HG02623 (cell line): Measurements from ENCODE around the gene FLG2.

Experiments used
- ATAC-seq: cut with Tn5 transposase; IDR thresholded peaks from one replicate; pipeline ENCODE4 v1.9.1; 2021; ENCODE audit warnings: moderate library complexity; ENCODE audit not compliant: unreplicated experiment

The FLG2 gene

GRCh38 chr1:152359906-152360305 lies at the start of gene FLG2:
TSS of gene FLG2 (minus strand) at chr1:152360006. CDS start at chr1:152358884, 1,122 bp downstream.
- no peak for ATAC-seq

DNA sequence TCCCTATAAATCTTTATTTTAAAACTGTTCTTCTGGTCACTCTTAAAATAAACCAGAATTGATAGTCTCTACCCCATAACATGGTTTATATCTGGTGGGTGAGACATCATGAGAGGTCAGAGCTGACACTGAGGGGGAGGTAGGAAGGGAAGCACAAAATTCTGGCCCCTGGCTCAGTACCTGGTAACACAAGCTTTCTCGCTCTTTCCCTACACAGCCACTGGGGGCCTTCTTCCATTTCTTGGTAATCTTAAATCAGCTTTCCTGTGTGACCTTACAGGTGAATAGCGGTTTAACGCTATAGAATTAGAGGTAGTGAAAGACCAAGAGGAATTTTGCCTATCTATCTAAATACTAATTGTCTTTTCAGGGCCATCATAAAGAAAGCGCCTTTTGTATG lies 48.9 kb upstream of the FLG2 start:
- ATAC-seq = no peak

DNA sequence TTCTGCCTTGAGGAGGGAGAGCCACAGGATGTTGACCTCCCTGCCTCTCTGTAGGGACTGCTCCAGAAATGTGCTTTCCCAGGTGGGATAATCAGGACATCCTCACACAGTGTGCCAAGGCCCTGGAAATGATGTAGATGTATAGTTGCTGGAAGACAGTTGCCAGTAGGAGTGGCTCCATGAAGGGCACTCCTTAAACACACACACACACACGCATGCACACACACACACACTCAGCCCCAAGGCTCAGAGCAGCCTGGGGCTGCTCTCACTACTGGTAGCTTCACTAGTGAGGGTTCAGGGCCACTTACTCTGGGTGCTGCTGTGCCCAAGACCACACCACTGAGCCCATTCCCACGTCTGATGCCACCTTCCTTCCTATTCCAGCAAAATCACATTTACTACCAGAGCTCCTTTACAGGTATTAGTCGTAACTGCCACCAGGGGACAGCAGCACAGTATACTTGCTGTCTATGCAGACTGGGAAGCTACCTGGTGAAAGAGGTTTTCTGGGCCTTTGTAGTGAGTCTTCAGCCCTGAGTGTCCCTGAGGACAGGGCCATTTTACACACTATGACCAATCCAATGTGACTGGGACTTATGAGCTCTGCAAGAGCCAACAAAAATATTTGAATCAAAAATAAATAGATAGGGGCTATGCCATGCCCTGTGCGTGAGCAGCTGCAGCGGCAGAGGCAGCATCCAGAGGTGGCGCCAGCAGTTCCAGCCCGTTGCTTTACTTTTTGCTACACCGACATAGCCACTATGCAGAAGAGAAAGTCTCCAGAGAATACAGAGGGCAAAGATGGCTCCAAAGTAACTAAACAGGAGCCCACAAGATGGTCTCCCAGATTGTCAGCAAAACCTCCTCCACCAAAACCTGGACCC lies 39.2 kb upstream of the FLG2 start:
- ATAC-seq = no peak

DNA sequence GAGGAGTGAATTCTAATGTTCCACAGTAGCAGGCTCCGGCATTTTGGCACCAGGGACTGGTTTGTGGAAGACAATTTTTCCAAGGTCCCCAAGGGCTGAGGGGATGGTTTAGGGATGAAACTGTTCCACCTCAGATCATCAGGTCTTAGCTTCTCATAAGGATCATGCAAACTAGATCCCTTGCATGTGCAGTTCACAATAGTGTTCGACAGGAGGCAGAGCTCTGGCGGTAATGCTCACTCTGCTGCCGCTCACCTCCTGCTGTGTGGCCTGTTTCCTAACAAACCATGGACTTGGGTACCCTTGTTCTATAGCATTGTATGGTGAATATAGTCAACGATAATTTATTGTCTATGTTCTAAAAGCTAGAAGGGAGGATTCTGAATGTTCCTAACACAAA lies 37.7 kb upstream of the FLG2 start:
- ATAC-seq = no peak

GRCh38 chr1:152394151-152394550 lies 34.3 kb upstream of the FLG2 start:
- ATAC-seq = no peak

DNA sequence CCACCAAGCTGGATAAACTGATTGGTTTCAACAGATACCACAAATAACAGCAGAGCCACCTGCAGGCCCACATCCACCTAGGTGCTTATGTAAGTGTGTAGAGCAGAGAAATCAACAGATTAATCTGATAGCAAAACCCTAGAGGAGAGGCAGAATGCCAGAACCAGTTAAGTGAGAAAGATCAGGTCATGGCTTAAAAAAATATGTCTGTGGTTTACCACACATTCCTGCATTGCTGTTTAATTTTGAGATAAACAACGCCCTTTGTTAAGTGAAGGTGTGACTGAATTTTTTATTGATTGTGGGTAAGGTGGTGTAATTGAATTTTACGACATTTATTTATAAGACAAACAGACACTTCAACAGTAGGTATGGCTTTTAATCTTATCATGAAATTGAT lies 33.1 kb upstream of the FLG2 start:
- ATAC-seq = no peak

DNA sequence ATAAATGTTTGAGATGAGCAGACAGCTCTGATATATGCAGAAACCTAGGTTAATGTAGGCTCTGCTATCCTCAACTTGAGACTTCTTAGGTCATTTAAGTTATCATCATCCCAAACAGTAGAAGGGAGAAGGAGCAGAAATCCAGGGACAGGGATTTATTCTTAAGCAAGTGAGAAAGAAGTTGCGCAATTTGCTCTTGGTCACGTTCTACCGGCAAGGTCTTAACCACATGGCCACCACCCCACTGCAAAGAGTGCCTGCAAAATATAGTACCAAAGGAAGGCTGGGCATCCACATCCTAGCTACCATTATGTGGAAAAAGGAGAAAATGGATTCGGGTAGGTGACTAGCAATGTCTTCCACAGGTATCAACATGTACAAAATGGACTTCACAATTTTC lies 29.1 kb upstream of the FLG2 start:
- no peak for ATAC-seq

GRCh38 chr1:152386940-152387339 lies 27.1 kb upstream of the FLG2 start:
- ATAC-seq = no peak

- no peak for ATAC-seq
These were observed 21.1 kb upstream of the FLG2 start for GRCh38 chr1:152380932-152381331.

GRCh38 chr1:152374451-152374850 lies 14.6 kb upstream of the FLG2 start:
- no peak for ATAC-seq

DNA sequence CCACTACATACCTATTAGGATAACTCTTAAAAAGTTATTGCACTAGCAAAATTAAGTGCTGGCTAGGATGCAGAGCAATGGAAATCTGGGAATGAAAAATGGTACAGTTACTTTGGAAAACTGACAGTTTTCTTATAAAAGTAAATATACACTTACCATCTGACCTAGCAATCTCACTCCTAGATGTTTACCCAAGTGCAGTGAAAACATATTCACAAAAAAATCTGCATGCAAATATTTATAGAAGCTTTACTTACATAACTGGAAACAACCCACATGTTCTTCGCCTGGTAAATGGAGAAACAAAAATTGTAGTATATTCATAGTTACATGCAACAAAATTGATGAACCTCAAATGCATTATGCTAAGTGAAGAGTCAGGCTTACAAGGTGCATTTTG lies 12.9 kb upstream of the FLG2 start:
- no peak for ATAC-seq

DNA sequence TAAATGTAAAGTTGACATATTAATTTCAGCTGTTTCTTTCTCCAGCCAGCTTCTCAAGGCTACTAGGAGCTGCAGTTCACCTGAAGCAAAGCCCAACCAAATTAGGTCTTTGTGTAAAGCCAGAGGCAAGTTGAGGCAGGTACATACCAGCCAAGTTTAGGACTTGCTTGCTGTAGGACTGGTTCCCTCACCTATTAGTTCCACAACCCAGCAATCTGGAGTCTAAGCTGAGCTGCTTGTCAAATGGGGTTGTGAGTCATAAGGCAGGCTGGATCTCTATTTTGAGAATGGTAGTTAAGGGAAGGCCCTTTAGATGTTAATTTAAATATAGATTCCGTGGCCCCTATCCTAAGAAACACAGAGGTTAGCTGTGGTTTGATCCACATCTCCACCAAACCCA lies 7.6 kb upstream of the FLG2 start:
- no peak for ATAC-seq

DNA sequence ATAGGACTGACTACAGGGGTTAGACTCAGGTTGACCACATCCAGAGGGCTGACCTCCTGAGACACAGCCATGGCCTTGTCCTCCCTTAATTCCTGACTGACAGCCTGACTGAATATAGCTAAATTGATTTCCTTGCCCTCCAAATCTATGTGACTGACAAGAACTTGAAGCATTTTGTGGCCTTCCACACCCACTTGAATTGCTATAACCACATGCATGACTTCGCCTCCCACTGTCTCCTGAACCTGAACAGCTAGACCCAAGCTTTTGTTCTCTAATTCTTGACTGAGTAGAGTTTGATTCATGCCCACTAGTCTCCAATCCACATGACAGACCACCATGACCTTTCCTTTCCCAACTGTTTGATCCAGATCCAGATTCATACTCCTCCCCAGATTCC lies 3.1 kb downstream of the FLG2 start:
- ATAC-seq = no peak

DNA sequence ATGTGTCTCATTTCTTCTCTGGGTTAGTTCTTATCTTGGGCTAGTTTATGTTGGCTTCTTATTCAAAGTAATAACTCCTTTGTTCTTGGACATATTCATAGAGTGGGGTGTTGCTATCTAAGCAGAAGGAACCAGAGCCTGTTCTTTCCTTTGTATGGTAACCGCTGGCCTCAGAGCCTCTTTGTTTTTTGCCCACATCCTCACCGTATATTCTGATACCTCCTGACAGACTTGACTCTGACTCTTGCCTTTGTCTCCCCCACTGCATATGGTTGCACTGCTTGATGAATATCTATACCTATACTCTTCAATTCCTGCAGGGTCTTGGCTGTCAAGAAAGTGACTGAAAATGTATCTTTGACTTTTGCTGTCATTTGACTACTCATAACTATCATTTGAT lies 10.2 kb downstream of the FLG2 start:
- ATAC-seq = no peak

DNA sequence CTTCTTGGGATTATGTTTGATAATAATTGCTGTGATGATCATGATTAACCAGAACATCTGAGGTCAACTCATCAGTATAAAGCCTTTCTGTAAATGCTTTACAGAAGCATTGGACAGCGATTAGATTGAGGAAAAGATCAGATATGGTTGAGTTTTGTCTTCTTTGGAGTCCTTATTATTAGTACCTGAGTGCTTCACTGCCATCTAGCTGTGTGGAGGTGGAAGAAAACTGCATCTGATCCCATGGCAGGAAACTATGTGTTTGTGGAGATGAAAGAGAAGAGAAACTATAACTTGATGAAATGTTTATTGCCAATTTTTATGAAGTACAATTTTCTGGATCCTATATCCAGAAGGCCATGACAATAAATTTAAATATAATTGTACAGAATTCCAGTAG lies 11.4 kb downstream of the FLG2 start:
- no peak for ATAC-seq

DNA sequence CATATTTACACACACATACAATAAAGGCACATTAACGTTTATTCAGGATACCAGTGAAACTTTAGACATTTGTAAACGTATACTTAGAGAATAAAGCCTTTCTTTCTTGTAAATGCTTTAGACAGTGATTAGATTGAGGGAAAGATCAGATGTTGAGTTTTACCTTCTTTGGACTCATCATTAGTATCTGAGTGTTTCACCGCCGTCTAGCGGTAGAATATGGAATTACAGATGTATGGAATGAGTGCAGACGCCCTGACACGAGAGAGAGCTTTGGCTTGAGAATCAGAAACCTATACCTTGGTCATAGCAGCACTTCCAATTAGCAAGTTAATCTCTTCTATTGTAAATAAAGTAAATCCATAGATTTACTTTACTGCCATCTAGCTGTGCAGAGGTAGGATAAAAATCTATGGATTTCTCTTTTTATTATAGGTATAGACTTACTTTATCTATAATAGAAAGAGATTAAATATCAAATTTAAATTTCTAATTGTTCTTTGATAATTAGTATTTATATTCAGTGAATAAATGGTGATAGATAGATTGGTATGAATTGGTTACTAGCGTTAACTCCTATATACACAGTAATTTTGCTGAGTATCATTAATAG lies 12.6 kb downstream of the FLG2 start:
- no peak for ATAC-seq

DNA sequence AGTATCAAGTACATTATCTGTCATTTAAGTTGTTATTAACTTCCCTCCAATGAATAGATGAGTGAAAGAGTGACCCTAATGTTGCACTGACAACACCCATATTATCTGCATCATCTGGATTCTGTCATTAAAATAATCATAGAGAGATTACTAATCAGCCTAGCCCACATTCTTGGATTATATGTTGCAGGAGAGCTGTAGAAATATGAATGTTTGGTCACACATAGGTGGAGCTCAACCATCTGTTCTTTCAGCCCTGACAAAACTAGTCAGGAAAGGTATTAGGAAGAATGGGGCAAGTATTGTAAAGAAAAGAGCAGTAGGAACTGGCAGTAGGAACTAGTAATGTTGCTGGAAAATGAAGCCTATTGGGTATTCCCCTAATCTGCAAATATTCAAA lies 15.4 kb downstream of the FLG2 start:
- no peak for ATAC-seq

DNA sequence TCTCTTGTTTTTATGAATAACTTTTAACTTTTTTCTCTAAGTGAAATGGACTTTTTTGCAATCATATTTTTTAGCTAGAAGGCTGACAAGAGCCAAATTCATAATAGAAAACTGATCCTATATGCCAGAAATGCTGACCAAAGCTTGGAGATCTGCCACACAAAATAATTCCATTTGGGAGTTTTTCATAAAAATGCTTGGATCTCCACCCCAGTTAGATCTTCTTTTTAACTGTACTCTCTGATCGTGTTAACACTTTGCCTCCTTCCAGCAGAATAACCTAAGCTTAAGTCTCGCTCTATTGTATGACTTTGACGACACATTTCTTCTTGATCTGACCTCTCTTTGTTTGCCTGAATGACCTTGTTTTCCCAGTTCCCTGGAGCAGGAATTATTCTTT lies 16.8 kb downstream of the FLG2 start:
- no peak for ATAC-seq

DNA sequence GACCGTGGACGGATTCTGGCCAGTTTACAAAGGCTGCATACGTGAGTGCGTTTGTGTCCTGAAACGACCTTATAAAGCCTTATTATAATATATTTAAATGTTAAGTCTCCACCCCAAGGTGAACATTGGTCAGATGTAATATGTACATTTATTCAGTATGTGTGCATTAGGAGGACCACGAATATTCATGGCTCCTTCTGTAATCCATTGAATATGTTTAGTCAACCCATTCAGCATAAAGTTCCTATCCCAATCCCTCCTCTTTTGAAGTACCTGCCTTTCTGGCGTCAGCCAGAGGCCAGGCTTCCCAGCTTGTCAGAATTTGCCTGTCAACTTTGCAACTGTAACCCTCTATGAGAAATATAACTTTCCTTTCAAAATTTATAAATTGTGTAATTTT lies 24.4 kb downstream of the FLG2 start:
- ATAC-seq = no peak

- ATAC-seq = no peak
These were observed 30.9 kb downstream of the FLG2 start for GRCh38 chr1:152328801-152329391.

- no peak for ATAC-seq
These were observed 34.7 kb downstream of the FLG2 start, which contains the start of gene FLG for GRCh38 chr1:152325111-152325510. TSS of gene FLG (minus strand) at chr1:152325239. CDS start at chr1:152315456, 9,783 bp downstream.

- ATAC-seq = no peak
These were observed 45.8 kb downstream of the FLG2 start for GRCh38 chr1:152313970-152314369.
